SK-N-SH treated with all-trans-retinoic acid at 6 μM for 48 hours (cell line): Measurements from ENCODE around the gene EARS2.

Experiments
- ATAC-seq: fragments of 200-7000 bp; cut with Tn5 transposase; 3 replicates; pipeline ENCODE4 v1.9.1; 2020; ENCODE audit warnings: mild to moderate bottlenecking, moderate library complexity
- ARNTL ChIP-seq: fragments of 450-650 bp; formaldehyde crosslinking; IDR thresholded peaks from 2 replicates; pipeline ENCODE4 v1.5.0; 2020; ENCODE audit warnings: low read depth, mild to moderate bottlenecking, moderate library complexity, borderline replicate concordance
- CREB5 ChIP-seq: fragments of 250-450 bp; sonication (Bioruptor Pico); IDR thresholded peaks from 2 replicates; pipeline ENCODE4 v1.5.1; 2020; ENCODE audit warnings: low read depth, mild to moderate bottlenecking, moderate library complexity
- ESRRG ChIP-seq: fragments of 250-450 bp; sonication (Bioruptor Pico); IDR thresholded peaks from 2 replicates; pipeline ENCODE4 v1.6.1; 2021; ENCODE audit warnings: mild to moderate bottlenecking
- GLIS3 ChIP-seq: fragments of 250-450 bp; sonication (Bioruptor Pico); IDR thresholded peaks from 2 replicates; pipeline ENCODE4 v1.5.0; 2020; ENCODE audit warnings: mild to moderate bottlenecking, moderate library complexity
- ISL1 ChIP-seq: fragments of 250-450 bp; sonication (Bioruptor Pico); IDR thresholded peaks from 2 replicates; pipeline ENCODE4 v2.1.2; 2022; ENCODE audit warnings: mild to moderate bottlenecking, moderate library complexity
- OSR1 ChIP-seq: fragments of 250-450 bp; sonication (Bioruptor Pico); IDR thresholded peaks from 2 replicates; pipeline ENCODE4 v1.8.0; 2022; ENCODE audit warnings: moderate library complexity, mild to moderate bottlenecking, inconsistent platforms
- PATZ1 ChIP-seq: fragments of 250-450 bp; sonication (Bioruptor Pico); IDR thresholded peaks from 2 replicates; pipeline ENCODE4 v1.8.0; 2020; ENCODE audit warnings: mild to moderate bottlenecking, moderate library complexity, borderline replicate concordance
- POU6F1 ChIP-seq: fragments of 250-450 bp; sonication (Bioruptor Pico); IDR thresholded peaks from 2 replicates; pipeline ENCODE4 v1.8.0; 2021; ENCODE audit warnings: low read depth, mild to moderate bottlenecking, moderate library complexity, borderline replicate concordance
- PPARA ChIP-seq: fragments of 250-450 bp; sonication (Bioruptor Pico); IDR thresholded peaks from 2 replicates; pipeline ENCODE4 v1.5.0; 2020; ENCODE audit warnings: mild to moderate bottlenecking, borderline replicate concordance
- RARB ChIP-seq: fragments of 250-450 bp; sonication (Bioruptor Pico); IDR thresholded peaks from 2 replicates; pipeline ENCODE4 v1.8.0; 2021; ENCODE audit warnings: mild to moderate bottlenecking, moderate library complexity
- TCF4 ChIP-seq: fragments of 250-450 bp; sonication (Bioruptor Pico); IDR thresholded peaks from 2 replicates; pipeline ENCODE4 v1.8.0; 2021; ENCODE audit warnings: mild to moderate bottlenecking, moderate library complexity, borderline replicate concordance
- TOX ChIP-seq: fragments of 250-450 bp; sonication (Bioruptor Pico); IDR thresholded peaks from 2 replicates; pipeline ENCODE4 v1.8.0; 2021; ENCODE audit warnings: mild to moderate bottlenecking, moderate library complexity, borderline replicate concordance
- TSHZ2 ChIP-seq: fragments of 250-450 bp; sonication (Bioruptor Pico); IDR thresholded peaks from 2 replicates; pipeline ENCODE4 v1.5.0; 2020; ENCODE audit warnings: mild to moderate bottlenecking, moderate library complexity
- ZC3H10 ChIP-seq: fragments of 250-450 bp; sonication (Bioruptor Pico); IDR thresholded peaks from 2 replicates; pipeline ENCODE4 v1.5.1; 2021; ENCODE audit warnings: mild to moderate bottlenecking, moderate library complexity
- ZFP3 ChIP-seq: fragments of 250-450 bp; sonication (Bioruptor Pico); IDR thresholded peaks from 2 replicates; pipeline ENCODE4 v1.5.0; 2020; ENCODE audit warnings: mild to moderate bottlenecking, moderate library complexity
- ZFP30 ChIP-seq: fragments of 450-650 bp; formaldehyde crosslinking; IDR thresholded peaks from 2 replicates; pipeline ENCODE4 v1.5.0; 2022; ENCODE audit warnings: mild to moderate bottlenecking, moderate library complexity
- ZNF70 ChIP-seq: fragments of 450-650 bp; formaldehyde crosslinking; IDR thresholded peaks from 2 replicates; pipeline ENCODE4 v1.5.0; 2020; ENCODE audit warnings: mild to moderate bottlenecking, moderate library complexity
- ZNF8 ChIP-seq: fragments of 450-650 bp; formaldehyde crosslinking; IDR thresholded peaks from 2 replicates; pipeline ENCODE4 v1.5.0; 2020; ENCODE audit warnings: mild to moderate bottlenecking, moderate library complexity

Gene EARS2

GRCh38 chr16:23521965-23522364 lies 35.2 kb downstream of the EARS2 start:
- TF ChIP-seq POU6F1 (CRISPR knock-in tag) (no peak), ARNTL (CRISPR knock-in tag) (no peak), TCF4 (no peak), ZC3H10 (CRISPR knock-in tag) (no peak), TSHZ2 (CRISPR knock-in tag) (no peak), PPARA (CRISPR knock-in tag) (no peak), ISL1 (CRISPR knock-in tag) (no peak), ZNF8 (CRISPR knock-in tag) (no peak), ZNF70 (CRISPR knock-in tag) (no peak)
- no peak for ATAC-seq

- TF ChIP-seq OSR1 (CRISPR knock-in tag) (no peak), GLIS3 (CRISPR knock-in tag) (no peak), ESRRG (CRISPR knock-in tag) (no peak)
- ATAC-seq = no peak
These were observed 36.0 kb downstream of the EARS2 start for GRCh38 chr16:23521037-23521743.

GRCh38 chr16:23520500-23520899 lies 36.6 kb downstream of the EARS2 start:
- ATAC-seq = no peak
- no peak for TF ChIP-seq TOX (CRISPR knock-in tag)
- no peak for TF ChIP-seq ISL1 (CRISPR knock-in tag)
- TF ChIP-seq RARB (CRISPR knock-in tag) = no peak
- no peak for TF ChIP-seq TSHZ2 (CRISPR knock-in tag)
- TF ChIP-seq ZFP30 (CRISPR knock-in tag) = no peak
- TF ChIP-seq ESRRG (CRISPR knock-in tag) = no peak
- no peak for TF ChIP-seq ZFP3 (CRISPR knock-in tag)

- 0 out of 3 replicates have a peak, but pooled peaks have one; percentile 21 for ATAC-seq
- no peak for TF ChIP-seq GLIS3 (CRISPR knock-in tag)
- TF ChIP-seq OSR1 (CRISPR knock-in tag) = no peak
- TF ChIP-seq TSHZ2 (CRISPR knock-in tag) = no peak
- no peak for TF ChIP-seq TOX (CRISPR knock-in tag)
- no peak for TF ChIP-seq ISL1 (CRISPR knock-in tag)
- TF ChIP-seq CREB5 (CRISPR knock-in tag) = no peak
- no peak for TF ChIP-seq PATZ1 (CRISPR knock-in tag)
- TF ChIP-seq POU6F1 (CRISPR knock-in tag) = no peak
- TF ChIP-seq RARB (CRISPR knock-in tag) = no peak
- no peak for TF ChIP-seq ZFP3 (CRISPR knock-in tag)
These were observed 37.9 kb downstream of the EARS2 start for GRCh38 chr16:23519282-23519681.
